GM19395 (cell line): ENCODE measurements around the gene POLR2L.

ENCODE experiments used
- ATAC-seq: cut with Tn5 transposase; IDR thresholded peaks from one replicate; pipeline ENCODE4 v1.9.1; 2021; ENCODE audit warnings: mild to moderate bottlenecking, moderate library complexity; ENCODE audit not compliant: unreplicated experiment

Gene POLR2L

GRCh38 chr11:797296-798092 lies 44.8 kb downstream of the POLR2L start:
- peak; percentile 45 for ATAC-seq

- ATAC-seq: no peak
Observed at GRCh38 chr11:796565-797295, 45.6 kb downstream of the POLR2L start.

GRCh38 chr11:795634-796564 lies 46.4 kb downstream of the POLR2L start:
- ATAC-seq: no peak

DNA sequence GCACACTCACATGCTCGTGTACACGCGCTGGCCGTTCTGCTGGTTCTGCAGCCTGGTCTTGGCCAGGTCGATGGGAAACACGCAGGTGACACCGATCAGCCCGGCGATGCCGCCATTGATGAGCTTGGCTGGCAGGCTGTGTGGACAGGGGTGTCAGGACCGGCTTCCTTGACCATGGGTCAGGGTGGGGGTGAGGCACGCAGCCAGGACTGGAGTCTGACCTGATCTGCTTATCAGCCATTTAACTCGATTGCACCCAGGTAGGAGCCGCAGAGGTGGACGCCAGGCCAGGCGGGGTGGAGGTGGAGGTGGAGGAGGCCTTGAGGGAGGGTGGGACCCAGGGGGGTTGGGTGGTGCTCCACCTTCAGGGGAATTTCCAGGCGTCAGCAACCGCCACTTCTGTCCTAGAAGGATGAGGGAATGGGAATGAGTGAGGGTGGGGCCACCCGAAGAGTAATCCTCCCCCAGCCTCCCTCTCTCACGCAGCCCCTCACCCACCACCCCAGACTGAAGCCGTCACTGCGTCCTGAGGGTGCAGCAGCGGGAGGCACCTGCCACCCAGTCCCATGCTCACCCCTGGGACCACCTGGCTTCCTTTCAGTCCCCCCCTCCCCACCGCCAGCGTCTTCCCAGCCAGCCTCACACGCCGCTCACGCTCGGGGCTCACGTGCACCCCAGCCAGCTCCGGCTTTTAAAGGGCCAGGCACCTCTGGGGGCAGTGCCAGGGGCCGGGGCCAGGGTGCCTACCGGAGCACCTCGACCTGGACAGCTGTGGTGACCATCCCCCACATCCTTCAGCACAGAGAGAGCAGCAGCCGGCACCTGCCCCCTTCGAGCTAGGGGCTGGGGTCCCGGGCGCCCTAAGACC lies 47.3 kb downstream of the POLR2L start:
- ATAC-seq: no peak

DNA sequence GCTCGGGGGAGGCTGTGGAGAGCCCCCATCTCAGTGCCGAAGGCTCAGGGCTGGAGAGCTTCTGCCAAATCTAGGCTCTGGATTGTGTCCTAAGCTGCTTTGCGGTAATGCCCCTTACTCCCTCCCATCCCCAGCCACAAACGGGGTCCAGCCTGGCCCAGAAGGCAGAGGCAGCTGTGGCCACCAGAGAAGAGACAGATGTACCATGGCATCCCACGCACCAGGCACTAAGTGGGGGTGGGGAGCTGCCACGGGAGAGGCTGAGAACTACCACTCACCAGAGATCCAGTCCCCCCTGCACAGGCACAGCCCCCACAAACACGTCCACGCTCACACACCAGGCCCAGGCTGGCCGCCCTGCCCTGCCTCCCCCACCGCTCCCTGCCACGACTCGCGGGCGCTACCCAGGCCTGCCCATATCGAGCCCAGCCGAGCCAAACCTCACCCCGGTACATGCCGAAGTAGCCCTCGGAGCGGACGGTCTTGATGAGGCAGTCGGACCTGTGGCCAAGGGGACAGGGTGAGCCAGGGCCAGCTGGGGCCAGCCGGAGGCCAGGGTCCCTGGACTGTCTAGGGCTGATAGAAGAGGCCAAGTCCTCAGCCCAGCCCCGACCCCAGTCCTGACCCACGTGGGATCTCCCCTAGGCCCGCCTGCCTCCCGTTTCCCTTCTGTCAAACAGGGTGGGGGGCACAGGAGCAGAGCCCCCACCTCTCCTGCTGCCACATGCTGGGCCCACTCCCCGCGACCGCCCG lies 48.1 kb downstream of the POLR2L start:
- ATAC-seq: no peak

DNA sequence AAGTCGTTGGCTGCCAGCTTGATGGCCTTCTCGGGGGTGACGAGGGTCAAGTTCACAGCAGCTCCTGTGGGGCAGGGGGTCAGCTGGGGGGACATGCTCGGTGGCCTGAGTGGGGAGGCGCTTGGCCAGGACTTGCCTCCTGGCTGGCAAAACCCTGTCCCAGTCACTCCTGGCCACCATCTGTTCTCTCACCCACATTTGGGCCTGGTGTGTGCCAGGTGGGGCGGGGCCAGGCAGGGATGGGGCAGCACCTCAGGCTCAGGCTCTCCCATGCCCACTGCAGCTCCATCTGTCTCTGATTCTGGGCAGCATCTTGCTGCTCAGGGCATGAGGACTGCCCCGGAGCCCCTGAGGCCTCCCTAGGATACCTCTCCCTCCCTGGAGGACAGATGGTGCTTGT lies 48.8 kb downstream of the POLR2L start:
- ATAC-seq: no peak

- ATAC-seq: no peak
Observed at GRCh38 chr11:792873-793272, 49.5 kb downstream of the POLR2L start.

DNA sequence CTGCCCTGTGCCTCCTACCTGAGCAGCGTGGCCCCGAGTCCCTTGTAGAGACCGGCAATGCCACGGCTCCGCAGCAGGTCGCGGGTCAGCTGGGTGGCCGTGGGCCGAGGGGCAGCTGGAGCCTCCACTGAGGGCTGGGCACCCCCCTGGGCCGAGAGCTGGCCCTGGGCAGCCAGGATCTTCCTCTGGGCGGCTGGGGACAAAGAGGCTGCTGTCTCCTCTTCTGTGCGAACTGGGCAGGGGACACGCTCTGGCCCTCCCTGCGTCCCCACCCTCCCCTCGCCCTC lies 49.9 kb downstream of the POLR2L start:
- ATAC-seq: no peak

GRCh38 chr11:791658-792534 lies 50.4 kb downstream of the POLR2L start:
- ATAC-seq: no peak

DNA sequence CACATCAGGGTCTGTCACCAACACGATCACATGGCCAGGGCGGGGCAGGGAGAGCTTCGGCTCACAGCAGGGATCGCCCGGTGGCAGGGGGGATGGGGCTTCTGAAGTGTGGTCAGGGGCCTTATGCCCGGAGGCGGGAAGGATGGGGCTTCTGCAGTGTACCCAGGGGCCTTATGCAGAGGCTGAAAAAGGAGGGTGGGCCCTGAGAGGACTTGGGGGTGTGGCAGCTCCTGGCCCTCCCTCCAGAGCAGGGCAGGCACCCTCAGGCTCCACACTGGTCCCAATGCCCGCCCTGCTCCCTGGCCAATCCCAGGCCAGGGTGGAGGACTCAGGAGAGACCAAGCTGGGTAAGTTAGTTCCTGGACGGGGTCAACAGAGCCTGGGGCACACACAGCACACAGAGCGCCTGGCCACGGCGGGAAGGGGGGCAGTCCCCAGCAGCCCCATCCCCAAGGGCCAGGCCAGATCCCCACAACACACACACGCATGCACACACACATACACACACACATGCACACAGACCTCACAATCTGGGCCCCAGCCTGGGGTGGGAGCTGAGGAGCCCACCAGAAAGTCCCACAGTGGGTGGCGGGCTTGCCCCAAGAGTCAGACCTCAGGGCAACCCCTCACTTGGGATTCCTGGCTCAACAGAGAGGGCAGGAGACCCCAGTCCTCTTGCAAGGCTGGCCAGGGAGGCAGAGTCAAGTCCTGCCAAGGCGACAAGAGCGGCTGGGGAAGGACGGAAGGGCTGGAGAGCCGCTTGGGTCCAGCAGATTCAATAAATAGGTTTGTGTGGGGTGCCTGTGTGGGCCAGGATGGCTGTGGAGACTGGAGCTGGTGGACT lies 51.4 kb downstream of the POLR2L start:
- no peak for ATAC-seq

DNA sequence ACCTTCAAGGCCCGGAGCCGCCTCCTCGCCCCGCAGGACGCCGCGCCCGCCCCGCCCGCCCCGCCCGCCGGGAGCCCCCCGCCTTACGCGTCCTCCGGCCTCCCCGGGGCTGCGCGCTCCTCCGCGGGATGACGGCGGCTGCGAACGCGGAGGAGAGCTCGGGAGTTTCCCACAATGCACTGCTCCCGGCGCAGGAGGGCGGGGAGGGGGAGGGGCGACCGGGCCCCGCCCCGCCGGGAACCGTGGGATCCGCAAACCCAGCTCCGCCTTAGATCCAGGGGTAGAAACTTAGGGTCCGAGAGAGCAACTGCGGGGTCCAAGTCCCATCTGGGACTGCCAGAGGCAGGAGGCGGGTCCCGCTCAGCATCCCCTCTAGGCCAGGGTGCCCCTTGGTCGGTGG lies 52.4 kb downstream of the POLR2L start, which contains the start of gene CEND1:
Gene CEND1 (minus strand): TSS at position 148 of the 400 bp plus-strand sequence. CDS start 1,514 bp downstream, outside the sequence.
- ATAC-seq: no peak
